Thyroid gland (tissue), 4 donors: ENCODE results near the gene OR2B6.

ENCODE experiments used
- POLR2A ChIP-seq, 2 donors: fragments of 450-650 bp; IDR thresholded peaks; one replicate each; pipeline ENCODE4 v1.6.1; 2017; ENCODE audit warnings: antibody characterized with exemption in 2 of 2, mild to moderate bottlenecking in 2 of 2, moderate library complexity in 1 of 2
- TF ChIP-seq, protein P1 (sequence below), 6 experiments: fragments of 200-600 bp in 3 of 6; fragments of 450-650 bp in 3 of 6; sonication (generic) in 3 of 6; IDR thresholded peaks; one replicate each; pipeline ENCODE4 v1.5.1; 2016 to 2019; ENCODE audit warnings: antibody characterized with exemption in 6 of 6, mild to moderate bottlenecking in 2 of 6, inconsistent platforms in 1 of 6, moderate library complexity in 1 of 6

DNA sequence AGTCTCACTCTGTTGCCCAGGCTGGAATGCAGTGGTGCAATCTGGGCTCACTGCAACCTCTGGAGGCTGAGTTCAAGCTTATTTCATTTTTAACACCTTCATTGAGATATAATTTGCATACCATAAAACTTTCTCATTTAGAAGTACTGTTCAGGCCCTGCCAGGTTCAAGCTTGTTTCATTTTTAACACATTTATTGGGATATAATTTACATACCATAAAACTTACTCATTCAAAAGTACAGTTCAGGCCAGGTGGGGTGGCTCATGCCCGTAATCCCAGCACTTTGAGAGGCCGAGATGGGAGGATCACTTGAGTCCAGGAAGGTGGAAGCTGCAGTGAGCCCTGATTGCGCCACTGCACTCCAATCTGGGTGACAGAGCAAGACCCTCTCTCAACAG lies 5.5 kb downstream of the OR2B6 start:
- TF ChIP-seq, protein P1, sequence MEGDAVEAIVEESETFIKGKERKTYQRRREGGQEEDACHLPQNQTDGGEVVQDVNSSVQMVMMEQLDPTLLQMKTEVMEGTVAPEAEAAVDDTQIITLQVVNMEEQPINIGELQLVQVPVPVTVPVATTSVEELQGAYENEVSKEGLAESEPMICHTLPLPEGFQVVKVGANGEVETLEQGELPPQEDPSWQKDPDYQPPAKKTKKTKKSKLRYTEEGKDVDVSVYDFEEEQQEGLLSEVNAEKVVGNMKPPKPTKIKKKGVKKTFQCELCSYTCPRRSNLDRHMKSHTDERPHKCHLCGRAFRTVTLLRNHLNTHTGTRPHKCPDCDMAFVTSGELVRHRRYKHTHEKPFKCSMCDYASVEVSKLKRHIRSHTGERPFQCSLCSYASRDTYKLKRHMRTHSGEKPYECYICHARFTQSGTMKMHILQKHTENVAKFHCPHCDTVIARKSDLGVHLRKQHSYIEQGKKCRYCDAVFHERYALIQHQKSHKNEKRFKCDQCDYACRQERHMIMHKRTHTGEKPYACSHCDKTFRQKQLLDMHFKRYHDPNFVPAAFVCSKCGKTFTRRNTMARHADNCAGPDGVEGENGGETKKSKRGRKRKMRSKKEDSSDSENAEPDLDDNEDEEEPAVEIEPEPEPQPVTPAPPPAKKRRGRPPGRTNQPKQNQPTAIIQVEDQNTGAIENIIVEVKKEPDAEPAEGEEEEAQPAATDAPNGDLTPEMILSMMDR (IDR thresholded peaks at IDR 0.05): no peak
- TF ChIP-seq POLR2A (IDR thresholded peaks at IDR 0.05): no peak
